ENCODE data around the gene P4HA2. TPM values are rescaled to one million over a fixed set of nuclear protein-coding genes. Genes with fewer than 3 reads are reported as not detected.

P4HA2 gene
- total and polyA plus RNA-seq, 2 donors (not counting 3 experiments of a cell fraction or from before 2014, with no cell fraction given): 37.6 to 58.7 TPM

DNA sequence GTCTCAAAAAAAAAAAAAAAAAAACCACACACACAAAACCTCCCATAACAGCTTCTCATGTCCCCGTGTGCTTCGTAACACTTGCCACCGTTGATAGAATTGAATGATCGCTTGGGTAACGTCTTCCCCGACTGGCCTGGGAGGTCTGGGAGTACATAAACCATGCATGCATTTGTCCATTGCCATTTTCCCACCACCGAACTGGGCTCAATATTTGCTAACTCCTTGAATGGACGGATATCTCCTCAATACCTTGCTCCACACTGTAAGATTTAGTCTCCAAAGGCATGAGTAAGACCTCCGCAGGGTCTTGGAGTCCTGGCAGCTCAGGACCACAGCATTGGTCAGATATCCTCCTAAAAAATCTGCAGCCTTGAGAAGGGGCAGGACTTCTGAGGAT, 3.2 kb upstream of the P4HA2 start:
- Histone ChIP-seq H3K27ac (ENCODE audit: insufficient read depth, low read depth, low read length) (no peak overlapping the region), H3K9me1 (replicated peaks; ENCODE audit: control insufficient read depth, extremely low read depth, insufficient read depth, low read length) (no peaks in the 10 kb centered on the region), H3K9me3 (replicated peaks; ENCODE audit: control insufficient read depth, insufficient read depth, low read length) (no peaks in the 10 kb centered on the region), H3K4me2 (ENCODE audit: insufficient read depth, low read length) (no peak overlapping the region), H3K79me2 (ENCODE audit: control insufficient read depth, insufficient read depth, low read length) (no peaks in the 10 kb centered on the region), H3K9ac (replicated peaks; ENCODE audit: extremely low read depth, insufficient read depth, low read length) (no peak overlapping the region), H3K36me3 (ENCODE audit: control insufficient read depth in 2 of 2, extremely low read depth in 1 of 2, insufficient read depth in 2 of 2, low read length in 2 of 2) (no peaks in the 10 kb centered on the region), H4K20me1 (replicated peaks; ENCODE audit: control insufficient read depth, extremely low read depth, insufficient read depth, low read length) (no peaks in the 10 kb centered on the region), H2AFZ (ENCODE audit: low read depth, low read length) (no peak overlapping the region), H3K4me1 (ENCODE audit: control insufficient read depth, extremely low read depth, insufficient read depth, low read length) (no peaks in the 10 kb centered on the region), H3K27me3 (ENCODE audit: control insufficient read depth in 2 of 2, insufficient read depth in 2 of 2, low read length in 2 of 2) (peaks cover 0 to 1% of the 10 kb centered on the region in 2 experiments), H3K4me3 (replicated peaks in 1 of 3; ENCODE audit: insufficient read depth in 1 of 3, low read depth in 1 of 3, low read length in 3 of 3) (no peak overlapping the region)
- intact Hi-C loops (cut with micrococcal nuclease) (no loop called here), dilution Hi-C loops (cut with MboI; ENCODE audit: extremely low pct_ligation_motif_present, low sequenced_read_pairs) (no loop called here)
- ChIA-PET POLR2A (no interaction called here), CTCF (no interaction called here)
- no peak for DNase-seq (ENCODE audit: low read depth, low spot score)
- FAIRE-seq: no peak
- BruUV-seq (replicated peaks): no TSS peak
- TF ChIP-seq POLR2A (IDR thresholded peaks at IDR 0.05; ENCODE audit: low read depth, low read length) (no peak), JUN (IDR thresholded peaks at IDR 0.05; ENCODE audit: borderline replicate concordance, insufficient read depth, insufficient read length, low read depth) (no peak), EZH2 (IDR thresholded peaks at IDR 0.05; ENCODE audit: borderline replicate concordance, low read depth, low read length, severe bottlenecking) (no peak), POLR2AphosphoS5 (IDR thresholded peaks at IDR 0.05; ENCODE audit: insufficient read depth, low read depth, low read length) (no peak), MYC (IDR thresholded peaks at IDR 0.05; ENCODE audit: low read depth, low read length) (no peak), FOS (IDR thresholded peaks at IDR 0.05; ENCODE audit: borderline replicate concordance, insufficient read depth, low read length) (no peak), GATA2 (IDR thresholded peaks at IDR 0.05; ENCODE audit: insufficient read depth, insufficient read length, low read depth, low read length) (no peak)
- TF ChIP-seq, protein P1, sequence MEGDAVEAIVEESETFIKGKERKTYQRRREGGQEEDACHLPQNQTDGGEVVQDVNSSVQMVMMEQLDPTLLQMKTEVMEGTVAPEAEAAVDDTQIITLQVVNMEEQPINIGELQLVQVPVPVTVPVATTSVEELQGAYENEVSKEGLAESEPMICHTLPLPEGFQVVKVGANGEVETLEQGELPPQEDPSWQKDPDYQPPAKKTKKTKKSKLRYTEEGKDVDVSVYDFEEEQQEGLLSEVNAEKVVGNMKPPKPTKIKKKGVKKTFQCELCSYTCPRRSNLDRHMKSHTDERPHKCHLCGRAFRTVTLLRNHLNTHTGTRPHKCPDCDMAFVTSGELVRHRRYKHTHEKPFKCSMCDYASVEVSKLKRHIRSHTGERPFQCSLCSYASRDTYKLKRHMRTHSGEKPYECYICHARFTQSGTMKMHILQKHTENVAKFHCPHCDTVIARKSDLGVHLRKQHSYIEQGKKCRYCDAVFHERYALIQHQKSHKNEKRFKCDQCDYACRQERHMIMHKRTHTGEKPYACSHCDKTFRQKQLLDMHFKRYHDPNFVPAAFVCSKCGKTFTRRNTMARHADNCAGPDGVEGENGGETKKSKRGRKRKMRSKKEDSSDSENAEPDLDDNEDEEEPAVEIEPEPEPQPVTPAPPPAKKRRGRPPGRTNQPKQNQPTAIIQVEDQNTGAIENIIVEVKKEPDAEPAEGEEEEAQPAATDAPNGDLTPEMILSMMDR (IDR thresholded peaks at IDR 0.05; ENCODE audit: extremely low read depth in 1 of 2, insufficient read depth in 1 of 2, low read depth in 1 of 2, low read length in 2 of 2): no peak
- TF ChIP-seq, protein P2, sequence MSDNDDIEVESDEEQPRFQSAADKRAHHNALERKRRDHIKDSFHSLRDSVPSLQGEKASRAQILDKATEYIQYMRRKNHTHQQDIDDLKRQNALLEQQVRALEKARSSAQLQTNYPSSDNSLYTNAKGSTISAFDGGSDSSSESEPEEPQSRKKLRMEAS (IDR thresholded peaks at IDR 0.05; ENCODE audit: insufficient read depth, insufficient read length): no peak

All from endothelial cell of umbilical vein (primary cell).